SK-N-SH treated with all-trans-retinoic acid at 6 μM for 48 hours (cell line): Measurements from ENCODE around the gene ZNF385B.

Experiments used
- ATAC-seq: fragments of 200-7000 bp; cut with Tn5 transposase; 3 replicates; pipeline ENCODE4 v1.9.1; 2020; ENCODE audit warnings: mild to moderate bottlenecking, moderate library complexity
- BACH2 ChIP-seq: fragments of 250-450 bp; sonication (Bioruptor Pico); IDR thresholded peaks from 2 replicates; pipeline ENCODE4 v1.9.0; 2021; ENCODE audit warnings: mild to moderate bottlenecking, borderline replicate concordance
- CSDC2 ChIP-seq: fragments of 250-450 bp; sonication (Bioruptor Pico); IDR thresholded peaks from 2 replicates; pipeline ENCODE4 v1.5.0; 2020; ENCODE audit warnings: mild to moderate bottlenecking, moderate library complexity
- ESRRG ChIP-seq: fragments of 250-450 bp; sonication (Bioruptor Pico); IDR thresholded peaks from 2 replicates; pipeline ENCODE4 v1.6.1; 2021; ENCODE audit warnings: mild to moderate bottlenecking
- GLIS3 ChIP-seq: fragments of 250-450 bp; sonication (Bioruptor Pico); IDR thresholded peaks from 2 replicates; pipeline ENCODE4 v1.5.0; 2020; ENCODE audit warnings: mild to moderate bottlenecking, moderate library complexity
- ISL1 ChIP-seq: fragments of 250-450 bp; sonication (Bioruptor Pico); IDR thresholded peaks from 2 replicates; pipeline ENCODE4 v2.1.2; 2022; ENCODE audit warnings: mild to moderate bottlenecking, moderate library complexity
- OSR1 ChIP-seq: fragments of 250-450 bp; sonication (Bioruptor Pico); IDR thresholded peaks from 2 replicates; pipeline ENCODE4 v1.8.0; 2022; ENCODE audit warnings: moderate library complexity, mild to moderate bottlenecking, inconsistent platforms
- PATZ1 ChIP-seq: fragments of 250-450 bp; sonication (Bioruptor Pico); IDR thresholded peaks from 2 replicates; pipeline ENCODE4 v1.8.0; 2020; ENCODE audit warnings: mild to moderate bottlenecking, moderate library complexity, borderline replicate concordance
- POU6F1 ChIP-seq: fragments of 250-450 bp; sonication (Bioruptor Pico); IDR thresholded peaks from 2 replicates; pipeline ENCODE4 v1.8.0; 2021; ENCODE audit warnings: low read depth, mild to moderate bottlenecking, moderate library complexity, borderline replicate concordance
- PPARA ChIP-seq: fragments of 250-450 bp; sonication (Bioruptor Pico); IDR thresholded peaks from 2 replicates; pipeline ENCODE4 v1.5.0; 2020; ENCODE audit warnings: mild to moderate bottlenecking, borderline replicate concordance
- RARB ChIP-seq: fragments of 250-450 bp; sonication (Bioruptor Pico); IDR thresholded peaks from 2 replicates; pipeline ENCODE4 v1.8.0; 2021; ENCODE audit warnings: mild to moderate bottlenecking, moderate library complexity
- SNAI2 ChIP-seq: fragments of 250-450 bp; sonication (Bioruptor Pico); IDR thresholded peaks from 2 replicates; pipeline ENCODE4 v1.5.0; 2020; ENCODE audit warnings: mild to moderate bottlenecking, moderate library complexity
- TOX ChIP-seq: fragments of 250-450 bp; sonication (Bioruptor Pico); IDR thresholded peaks from 2 replicates; pipeline ENCODE4 v1.8.0; 2021; ENCODE audit warnings: mild to moderate bottlenecking, moderate library complexity, borderline replicate concordance
- TSHZ2 ChIP-seq: fragments of 250-450 bp; sonication (Bioruptor Pico); IDR thresholded peaks from 2 replicates; pipeline ENCODE4 v1.5.0; 2020; ENCODE audit warnings: mild to moderate bottlenecking, moderate library complexity
- ZC3H10 ChIP-seq: fragments of 250-450 bp; sonication (Bioruptor Pico); IDR thresholded peaks from 2 replicates; pipeline ENCODE4 v1.5.1; 2021; ENCODE audit warnings: mild to moderate bottlenecking, moderate library complexity
- ZFP3 ChIP-seq: fragments of 250-450 bp; sonication (Bioruptor Pico); IDR thresholded peaks from 2 replicates; pipeline ENCODE4 v1.5.0; 2020; ENCODE audit warnings: mild to moderate bottlenecking, moderate library complexity
- ZFP30 ChIP-seq: fragments of 450-650 bp; formaldehyde crosslinking; IDR thresholded peaks from 2 replicates; pipeline ENCODE4 v1.5.0; 2022; ENCODE audit warnings: mild to moderate bottlenecking, moderate library complexity
- ZNF565 ChIP-seq: fragments of 450-650 bp; formaldehyde crosslinking; conservative IDR thresholded peaks from 2 replicates; pipeline ENCODE4 v1.5.0; 2020; ENCODE audit warnings: low read depth, mild to moderate bottlenecking, moderate library complexity
- ZNF8 ChIP-seq: fragments of 450-650 bp; formaldehyde crosslinking; IDR thresholded peaks from 2 replicates; pipeline ENCODE4 v1.5.0; 2020; ENCODE audit warnings: mild to moderate bottlenecking, moderate library complexity
- TF ChIP-seq, protein P1 (sequence below): fragments of 250-450 bp; sonication (Bioruptor Pico); IDR thresholded peaks from 2 replicates; pipeline ENCODE4 v1.5.1; 2021; ENCODE audit warnings: mild to moderate bottlenecking, moderate library complexity
- TF ChIP-seq, protein P2 (sequence below): fragments of 250-450 bp; sonication (Bioruptor Pico); IDR thresholded peaks from 2 replicates; pipeline ENCODE4 v1.5.1; 2020; ENCODE audit warnings: low read depth, mild to moderate bottlenecking, moderate library complexity

The ZNF385B gene

DNA sequence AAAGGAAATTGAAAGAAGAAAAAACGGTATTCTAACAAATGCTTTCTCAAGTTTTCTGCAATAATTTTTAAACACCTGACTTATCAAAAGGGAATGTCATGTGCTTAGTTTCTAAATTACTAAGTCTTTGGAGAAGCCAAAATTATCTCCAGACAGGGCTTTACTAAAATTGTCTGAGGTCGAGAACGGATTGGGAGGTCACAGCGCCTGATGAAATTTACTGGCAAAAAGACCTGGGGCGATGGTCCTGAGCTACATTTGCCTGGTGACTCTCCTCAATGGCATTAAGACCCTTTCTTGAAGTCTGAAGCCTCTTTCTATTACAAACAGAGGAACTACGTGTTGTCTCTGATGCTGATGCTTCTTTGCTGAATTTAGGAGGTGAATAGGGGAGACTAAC lies 305.0 kb downstream of the ZNF385B start (continued):
- TF ChIP-seq, protein P1, sequence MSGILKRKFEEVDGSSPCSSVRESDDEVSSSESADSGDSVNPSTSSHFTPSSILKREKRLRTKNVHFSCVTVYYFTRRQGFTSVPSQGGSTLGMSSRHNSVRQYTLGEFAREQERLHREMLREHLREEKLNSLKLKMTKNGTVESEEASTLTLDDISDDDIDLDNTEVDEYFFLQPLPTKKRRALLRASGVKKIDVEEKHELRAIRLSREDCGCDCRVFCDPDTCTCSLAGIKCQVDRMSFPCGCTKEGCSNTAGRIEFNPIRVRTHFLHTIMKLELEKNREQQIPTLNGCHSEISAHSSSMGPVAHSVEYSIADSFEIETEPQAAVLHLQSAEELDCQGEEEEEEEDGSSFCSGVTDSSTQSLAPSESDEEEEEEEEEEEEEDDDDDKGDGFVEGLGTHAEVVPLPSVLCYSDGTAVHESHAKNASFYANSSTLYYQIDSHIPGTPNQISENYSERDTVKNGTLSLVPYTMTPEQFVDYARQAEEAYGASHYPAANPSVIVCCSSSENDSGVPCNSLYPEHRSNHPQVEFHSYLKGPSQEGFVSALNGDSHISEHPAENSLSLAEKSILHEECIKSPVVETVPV (CRISPR knock-in tag), result no peak

DNA sequence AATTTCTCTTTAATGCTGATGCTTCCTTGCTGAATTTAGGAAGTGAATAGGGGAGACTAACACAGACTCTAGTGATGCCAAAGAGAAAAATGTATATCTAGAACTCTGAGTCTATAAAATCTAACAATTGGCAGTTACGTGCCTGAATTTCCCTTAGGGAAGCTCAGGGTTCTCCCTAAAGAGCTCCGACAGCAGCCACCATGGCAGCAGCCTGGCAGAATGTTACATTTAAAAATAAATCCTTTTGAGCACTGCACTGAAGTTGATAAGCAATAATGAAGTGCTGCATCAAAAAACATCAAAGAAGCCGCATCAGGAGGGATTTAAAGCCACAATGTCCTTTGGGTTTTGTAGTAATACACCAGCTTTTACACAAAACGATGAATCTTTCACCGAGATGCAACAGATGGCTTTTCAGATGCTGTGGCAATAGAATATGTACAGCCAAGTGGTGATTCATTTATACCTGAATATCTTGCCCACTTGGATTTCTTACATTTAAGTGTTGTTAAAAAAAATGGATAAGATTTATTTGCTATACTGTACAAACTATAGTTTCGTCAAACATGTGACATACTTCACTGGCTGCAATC lies 305.6 kb downstream of the ZNF385B start:
- no peak for ATAC-seq
- TF ChIP-seq ZNF8 (CRISPR knock-in tag) (no peak), RARB (CRISPR knock-in tag) (no peak), GLIS3 (no peak), TOX (CRISPR knock-in tag) (no peak), BACH2 (CRISPR knock-in tag) (no peak), POU6F1 (CRISPR knock-in tag) (no peak), ZNF565 (CRISPR knock-in tag) (no peak), TSHZ2 (CRISPR knock-in tag) (no peak), PPARA (CRISPR knock-in tag) (no peak), CSDC2 (CRISPR knock-in tag) (no peak), ZFP30 (CRISPR knock-in tag) (no peak), ESRRG (CRISPR knock-in tag) (no peak), PATZ1 (no peak), OSR1 (CRISPR knock-in tag) (no peak), ZC3H10 (no peak), SNAI2 (CRISPR knock-in tag) (no peak), ISL1 (CRISPR knock-in tag) (no peak), ZFP3 (CRISPR knock-in tag) (no peak)
- TF ChIP-seq, protein P2, sequence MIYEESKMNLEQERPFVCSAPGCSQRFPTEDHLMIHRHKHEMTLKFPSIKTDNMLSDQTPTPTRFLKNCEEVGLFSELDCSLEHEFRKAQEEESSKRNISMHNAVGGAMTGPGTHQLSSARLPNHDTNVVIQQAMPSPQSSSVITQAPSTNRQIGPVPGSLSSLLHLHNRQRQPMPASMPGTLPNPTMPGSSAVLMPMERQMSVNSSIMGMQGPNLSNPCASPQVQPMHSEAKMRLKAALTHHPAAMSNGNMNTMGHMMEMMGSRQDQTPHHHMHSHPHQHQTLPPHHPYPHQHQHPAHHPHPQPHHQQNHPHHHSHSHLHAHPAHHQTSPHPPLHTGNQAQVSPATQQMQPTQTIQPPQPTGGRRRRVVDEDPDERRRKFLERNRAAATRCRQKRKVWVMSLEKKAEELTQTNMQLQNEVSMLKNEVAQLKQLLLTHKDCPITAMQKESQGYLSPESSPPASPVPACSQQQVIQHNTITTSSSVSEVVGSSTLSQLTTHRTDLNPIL (CRISPR knock-in tag), result no peak
- TF ChIP-seq, protein P1 (CRISPR knock-in tag), result no peak
- TF ChIP-seq, all 23 proteins: peak for 0
